ENCODE measurements around the gene DPP6.

GRCh38 chr7:154204046-154204445, 151.8 kb downstream of the DPP6 start:
- TF ChIP-seq YY1 (IDR thresholded peaks at IDR 0.05; ENCODE audit: low read depth) (no peak), USF2 (IDR thresholded peaks at IDR 0.05; ENCODE audit: borderline replicate concordance, low read depth, low read length) (no peak), USF1 (IDR thresholded peaks at IDR 0.05; ENCODE audit: borderline replicate concordance, low read depth) (no peak), CTCF (IDR thresholded peaks at IDR 0.05) (no peak), ZBTB33 (IDR thresholded peaks at IDR 0.05; ENCODE audit: borderline replicate concordance, low read depth) (no peak), POLR2AphosphoS5 (IDR thresholded peaks at IDR 0.05; ENCODE audit: low read depth, low read length) (no peak), EP300 (IDR thresholded peaks at IDR 0.05; ENCODE audit: borderline replicate concordance in 1 of 2, low read depth in 1 of 2, low read length in 1 of 2) (no peak), TAF1 (IDR thresholded peaks at IDR 0.05; ENCODE audit: borderline replicate concordance, low read depth, low read length) (no peak)
